ENCODE measurements around the gene PTMA. TPM values are rescaled to one million over a fixed set of nuclear protein-coding genes. Genes with fewer than 3 reads are reported as not detected.

The PTMA gene, protein sequence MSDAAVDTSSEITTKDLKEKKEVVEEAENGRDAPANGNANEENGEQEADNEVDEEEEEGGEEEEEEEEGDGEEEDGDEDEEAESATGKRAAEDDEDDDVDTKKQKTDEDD
- total RNA-seq: 453 and 665 TPM in 2 replicates

GRCh38 chr2:231707927-231708772 lies at the start of gene PTMA:
Gene PTMA (plus strand): TSS chr2:231708525. CDS start chr2:231708707, 182 bp downstream.

Other genes with a start within 250 kb of the PTMA start
- gene NCL, start 244.0 kb upstream of the PTMA start, total RNA-seq: 124 and 330 TPM in 2 replicates
- not detected in 2 replicates for gene NMUR1, start 178.1 kb upstream of the PTMA start, total RNA-seq
- not detected in 2 replicates for gene TEX44, start 115.7 kb upstream of the PTMA start, total RNA-seq
- 15.7 and 19.8 TPM in 2 replicates for gene PDE6D, start 72.8 kb downstream of the PTMA start, total RNA-seq
- gene COPS7B, start 77.9 kb downstream of the PTMA start, total RNA-seq: 17.2 and 19.1 TPM in 2 replicates
- not detected in 2 replicates for gene NPPC, start 217.9 kb downstream of the PTMA start, total RNA-seq

Measured in smooth muscle cell of the umbilical artery (primary cell).